Mammary epithelial cell (primary cell): ENCODE measurements around the gene SHKBP1.

Source experiments
- CTCF ChIP-seq, 2 donors: IDR thresholded peaks in 1 of 2; conservative IDR thresholded peaks in 1 of 2; 2 replicates each; pipeline ENCODE4 v1.5.1; 2011 to 2012; ENCODE audit warnings: inconsistent platforms in 2 of 2, low read length in 2 of 2, mild to moderate bottlenecking in 2 of 2, control low read depth in 1 of 2, low read depth in 1 of 2; ENCODE audit not compliant: insufficient read depth in 1 of 2; ENCODE audit errors: extremely low read depth in 1 of 2
- EZH2 ChIP-seq: IDR thresholded peaks from 2 replicates; pipeline ENCODE4 v1.6.1; 2012; ENCODE audit warnings: low read length, inconsistent platforms, borderline replicate concordance

- TF ChIP-seq CTCF (conservative IDR thresholded peaks at IDR 0.05 in 1 of 2, IDR thresholded peaks at IDR 0.05 in 1 of 2; ENCODE audit: extremely low read depth in 1 of 2, insufficient read depth in 1 of 2, low read depth in 1 of 2, low read length in 2 of 2): no peak
- no peak for TF ChIP-seq EZH2
These were observed 14.0 kb downstream of the SHKBP1 start for GRCh38 chr19:40590464-40591265.
